ENCODE results near the gene R3HDM1.

DNA sequence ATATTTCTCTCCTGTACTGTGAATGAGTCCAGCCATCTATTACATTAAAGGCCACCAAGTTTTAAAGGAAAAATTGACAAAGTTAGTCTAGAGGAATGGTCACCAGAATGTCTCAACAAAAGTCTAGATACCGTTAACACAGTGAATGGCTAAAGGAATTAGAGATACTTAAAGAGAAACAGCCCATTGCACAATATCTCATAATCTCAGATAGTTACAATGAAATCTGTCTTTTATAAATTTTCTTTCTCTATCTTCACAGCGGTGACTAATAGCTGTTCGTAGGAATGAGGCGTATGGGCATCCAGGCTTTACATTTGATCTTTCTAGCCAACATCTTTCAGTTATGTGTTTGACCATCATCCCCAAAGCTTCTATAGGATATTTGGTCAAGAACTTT is 30.6 kb downstream of the R3HDM1 start:
- TF ChIP-seq, protein P1, sequence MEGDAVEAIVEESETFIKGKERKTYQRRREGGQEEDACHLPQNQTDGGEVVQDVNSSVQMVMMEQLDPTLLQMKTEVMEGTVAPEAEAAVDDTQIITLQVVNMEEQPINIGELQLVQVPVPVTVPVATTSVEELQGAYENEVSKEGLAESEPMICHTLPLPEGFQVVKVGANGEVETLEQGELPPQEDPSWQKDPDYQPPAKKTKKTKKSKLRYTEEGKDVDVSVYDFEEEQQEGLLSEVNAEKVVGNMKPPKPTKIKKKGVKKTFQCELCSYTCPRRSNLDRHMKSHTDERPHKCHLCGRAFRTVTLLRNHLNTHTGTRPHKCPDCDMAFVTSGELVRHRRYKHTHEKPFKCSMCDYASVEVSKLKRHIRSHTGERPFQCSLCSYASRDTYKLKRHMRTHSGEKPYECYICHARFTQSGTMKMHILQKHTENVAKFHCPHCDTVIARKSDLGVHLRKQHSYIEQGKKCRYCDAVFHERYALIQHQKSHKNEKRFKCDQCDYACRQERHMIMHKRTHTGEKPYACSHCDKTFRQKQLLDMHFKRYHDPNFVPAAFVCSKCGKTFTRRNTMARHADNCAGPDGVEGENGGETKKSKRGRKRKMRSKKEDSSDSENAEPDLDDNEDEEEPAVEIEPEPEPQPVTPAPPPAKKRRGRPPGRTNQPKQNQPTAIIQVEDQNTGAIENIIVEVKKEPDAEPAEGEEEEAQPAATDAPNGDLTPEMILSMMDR (IDR thresholded peaks at IDR 0.05): no peak
- no peak for TF ChIP-seq POLR2A (IDR thresholded peaks at IDR 0.05)
